Ishikawa (cell line): ENCODE data around the gene MAGI1.
A peak's percentile ranks its signal among the peaks of the same experiment; 100 is the strongest.

Experiments
- CEBPB ChIP-seq: IDR thresholded peaks from 2 replicates; pipeline ENCODE4 v1.6.1; 2012
- CREB1 ChIP-seq: IDR thresholded peaks from 2 replicates; pipeline ENCODE4 v1.6.1; 2012; ENCODE audit warnings: low read depth
- EGR1 ChIP-seq: IDR thresholded peaks from 2 replicates; pipeline ENCODE4 v1.6.1; 2012
- EP300 ChIP-seq: IDR thresholded peaks from 2 replicates; pipeline ENCODE4 v1.6.1; 2012; ENCODE audit warnings: borderline replicate concordance
- FOXM1 ChIP-seq: IDR thresholded peaks from 2 replicates; pipeline ENCODE4 v1.6.1; 2012; ENCODE audit warnings: low read depth, borderline replicate concordance
- MAX ChIP-seq: IDR thresholded peaks from 2 replicates; pipeline ENCODE4 v1.6.1; 2012
- NFIC ChIP-seq: IDR thresholded peaks from 2 replicates; pipeline ENCODE4 v1.6.1; 2012
- RAD21 ChIP-seq: IDR thresholded peaks from 2 replicates; pipeline ENCODE4 v1.6.1; 2012; ENCODE audit warnings: low read depth
- REST ChIP-seq: IDR thresholded peaks from 2 replicates; pipeline ENCODE4 v1.6.1; 2012; ENCODE audit warnings: low read depth, mild to moderate bottlenecking
- TAF1 ChIP-seq: IDR thresholded peaks from 2 replicates; pipeline ENCODE4 v1.6.1; 2012; ENCODE audit warnings: low read depth, mild to moderate bottlenecking
- TCF12 ChIP-seq: IDR thresholded peaks from 2 replicates; pipeline ENCODE4 v1.6.1; 2012; ENCODE audit warnings: low read depth
- TEAD4 ChIP-seq: IDR thresholded peaks from 2 replicates; pipeline ENCODE4 v1.6.1; 2012
- USF1 ChIP-seq: IDR thresholded peaks from 2 replicates; pipeline ENCODE4 v1.6.1; 2012
- YY1 ChIP-seq: IDR thresholded peaks from 2 replicates; pipeline ENCODE4 v1.6.1; 2012; ENCODE audit warnings: low read depth
- ZBTB7A ChIP-seq: IDR thresholded peaks from 2 replicates; pipeline ENCODE4 v1.6.1; 2012; ENCODE audit warnings: low read depth

MAGI1 gene

GRCh38 chr3:66041116-66041515, 2.4 kb upstream of the MAGI1 start:
- TF ChIP-seq MAX (no peak), ZBTB7A (no peak), TAF1 (no peak), FOXM1 (no peak), EGR1 (no peak), EP300 (no peak), NFIC (no peak), REST (no peak), CREB1 (no peak), TEAD4 (no peak), TCF12 (no peak), RAD21 (no peak), YY1 (no peak), CEBPB (no peak), USF1 (no peak)

- TF ChIP-seq TEAD4 (no peak), EGR1 (peak; percentile 60), CREB1 (no peak), REST (no peak)
Observed at GRCh38 chr3:66039590-66039887, 821 bp upstream of the MAGI1 start.

- TF ChIP-seq TCF12: no peak
- peak; percentile 7; the same call in 1 of the 2 replicates for TF ChIP-seq MAX
- no peak for TF ChIP-seq FOXM1
- no peak for TF ChIP-seq YY1
- TF ChIP-seq REST: no peak
- no peak for TF ChIP-seq ZBTB7A
- no peak for TF ChIP-seq CREB1
- no peak for TF ChIP-seq RAD21
- no peak for TF ChIP-seq TAF1
- TF ChIP-seq EGR1: no peak
- TF ChIP-seq CEBPB: no peak
- TF ChIP-seq EP300: 0 out of 2 replicates have a peak, but pooled peaks have one; percentile 3
- TF ChIP-seq TEAD4: no peak; the same call in 1 of the 2 replicates
- no peak; the same call in 1 of the 2 replicates for TF ChIP-seq NFIC
- no peak for TF ChIP-seq USF1
Observed at GRCh38 chr3:66038384-66038725, 363 bp downstream of the MAGI1 start.

GRCh38 chr3:66037986-66038369, 740 bp downstream of the MAGI1 start:
- TF ChIP-seq YY1 (no peak), RAD21 (no peak), ZBTB7A (no peak; the same call in 1 of the 2 replicates)

- TF ChIP-seq NFIC: no peak
- no peak for TF ChIP-seq FOXM1
- TF ChIP-seq ZBTB7A: no peak
Observed at GRCh38 chr3:66037330-66037985, 1.3 kb downstream of the MAGI1 start.
